PC-9 (cell line): ENCODE results near the gene MIA.

ENCODE experiments used
- CTCF ChIP-seq: fragments of 200-600 bp; sonication (generic); conservative IDR thresholded peaks from 2 replicates; pipeline ENCODE4 v1.6.1; 2017; ENCODE audit warnings: mixed run types, antibody characterized with exemption, mild to moderate bottlenecking, moderate library complexity
- EZH2 ChIP-seq: fragments of 200-600 bp; sonication (generic); IDR thresholded peaks from 2 replicates; pipeline ENCODE4 v1.8.0; 2017; ENCODE audit warnings: antibody characterized with exemption, low read depth

- TF ChIP-seq CTCF: no peak
- no peak for TF ChIP-seq EZH2
Observed at GRCh38 chr19:40803170-40803856, 28.0 kb downstream of the MIA start.
